M059J (cell line): ENCODE results near the gene THAP7. TPM values are rescaled to one million over a fixed set of nuclear protein-coding genes. Genes with fewer than 3 reads are reported as not detected.

Experiments
- total RNA-seq: library from RNA; depleted of rRNA; stranded (reverse); fragments of >200 nt; shearing (Covaris generic); gene quantifications from 2 replicates; pipeline ENCODE4 v1.2.3, GENCODE V29; 2014; rRNA removed

Gene THAP7
- total RNA-seq, 1 experiment from 2014 or later: 50.2 TPM

Other genes with a start within 250 kb of the THAP7 start
- not detected in 2 replicates for gene SERPIND1, start 228.0 kb downstream of the THAP7 start, total RNA-seq
- 11.1 and 23.8 TPM in 2 replicates for gene PI4KA, start 143.3 kb downstream of the THAP7 start, total RNA-seq
- gene SNAP29, start 143.1 kb downstream of the THAP7 start, total RNA-seq: 10.7 and 11.5 TPM in 2 replicates
- 32.8 and 43.9 TPM in 2 replicates for gene CRKL, start 84.7 kb downstream of the THAP7 start, total RNA-seq
- 0.10 and 0.47 TPM in 2 replicates for gene AIFM3, start 34.9 kb downstream of the THAP7 start, total RNA-seq
- gene LZTR1, start 19.8 kb downstream of the THAP7 start, total RNA-seq: 13.0 and 14.0 TPM in 2 replicates
- gene P2RX6, start 13.0 kb upstream of the THAP7 start, total RNA-seq: 2.1 and 3.6 TPM in 2 replicates
- not detected in 2 replicates for gene SLC7A4, start 30.4 kb upstream of the THAP7 start, total RNA-seq
- gene LRRC74B, start 43.8 kb upstream of the THAP7 start, total RNA-seq: not detected in 2 replicates